ENCODE data around the gene RTN4. TPM values are rescaled to one million over a fixed set of nuclear protein-coding genes. Genes with fewer than 3 reads are reported as not detected.

The RTN4 gene
- total RNA-seq, 1 donor: 355 TPM

DNA sequence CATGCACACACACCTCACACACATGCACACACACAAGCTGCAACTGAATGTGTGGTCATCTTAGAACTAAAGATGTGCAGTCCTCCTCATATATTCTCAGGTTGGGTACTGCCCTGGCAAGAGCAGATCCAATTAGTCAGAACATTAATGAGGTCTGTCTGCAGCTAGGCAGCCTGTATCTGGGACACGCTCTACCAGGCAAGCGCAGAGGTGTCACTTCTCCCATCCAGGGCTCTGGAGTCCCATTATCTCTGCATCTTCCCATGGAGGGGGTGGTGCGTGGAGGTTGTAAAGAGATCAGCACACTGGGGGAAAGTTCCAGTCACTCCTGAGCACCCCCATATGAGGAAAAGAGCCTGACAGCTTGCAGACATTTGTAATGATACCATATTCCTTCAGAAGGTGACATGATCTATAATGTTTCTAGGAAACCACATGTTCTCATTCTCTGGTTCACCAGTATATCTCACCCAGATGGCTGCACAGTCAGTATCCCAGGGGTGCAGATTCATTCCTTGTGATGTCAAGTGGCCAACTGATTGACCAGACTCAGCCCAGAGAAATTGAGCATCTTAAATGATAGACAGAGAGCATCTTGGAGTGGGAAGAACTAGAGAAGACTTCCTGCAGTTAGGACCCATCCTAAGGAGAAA is 95.4 kb downstream of the RTN4 start:
- no peaks in the 10 kb centered on the region for H3K79me2 ChIP-seq (ENCODE audit: insufficient read depth, low read length)
- no peak overlapping the region for H2AFZ ChIP-seq (ENCODE audit: low read length)
- H3K36me3 ChIP-seq (ENCODE audit: insufficient read depth, low read length): no peaks in the 10 kb centered on the region
- no peak overlapping the region for H3K4me3 ChIP-seq (ENCODE audit: insufficient read depth, low read length)
- TF ChIP-seq, protein P1, sequence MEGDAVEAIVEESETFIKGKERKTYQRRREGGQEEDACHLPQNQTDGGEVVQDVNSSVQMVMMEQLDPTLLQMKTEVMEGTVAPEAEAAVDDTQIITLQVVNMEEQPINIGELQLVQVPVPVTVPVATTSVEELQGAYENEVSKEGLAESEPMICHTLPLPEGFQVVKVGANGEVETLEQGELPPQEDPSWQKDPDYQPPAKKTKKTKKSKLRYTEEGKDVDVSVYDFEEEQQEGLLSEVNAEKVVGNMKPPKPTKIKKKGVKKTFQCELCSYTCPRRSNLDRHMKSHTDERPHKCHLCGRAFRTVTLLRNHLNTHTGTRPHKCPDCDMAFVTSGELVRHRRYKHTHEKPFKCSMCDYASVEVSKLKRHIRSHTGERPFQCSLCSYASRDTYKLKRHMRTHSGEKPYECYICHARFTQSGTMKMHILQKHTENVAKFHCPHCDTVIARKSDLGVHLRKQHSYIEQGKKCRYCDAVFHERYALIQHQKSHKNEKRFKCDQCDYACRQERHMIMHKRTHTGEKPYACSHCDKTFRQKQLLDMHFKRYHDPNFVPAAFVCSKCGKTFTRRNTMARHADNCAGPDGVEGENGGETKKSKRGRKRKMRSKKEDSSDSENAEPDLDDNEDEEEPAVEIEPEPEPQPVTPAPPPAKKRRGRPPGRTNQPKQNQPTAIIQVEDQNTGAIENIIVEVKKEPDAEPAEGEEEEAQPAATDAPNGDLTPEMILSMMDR (IDR thresholded peaks at IDR 0.05; ENCODE audit: extremely low read depth, low read depth, low read length): no peak
- H3K4me1 ChIP-seq (ENCODE audit: insufficient read depth, low read length): peaks cover 20% of the 10 kb centered on the region
- H3K9me3 ChIP-seq (ENCODE audit: low read depth, low read length): no peaks in the 10 kb centered on the region
- H3K27me3 ChIP-seq (ENCODE audit: insufficient read depth, low read length): no peaks in the 10 kb centered on the region
- H4K20me1 ChIP-seq (ENCODE audit: insufficient read depth, low read length): no peaks in the 10 kb centered on the region
- H3K4me2 ChIP-seq (ENCODE audit: insufficient read depth, low read length): no peak overlapping the region
- no peak overlapping the region for H3K27ac ChIP-seq (ENCODE audit: low read depth, low read length)
- no peak for DNase-seq (ENCODE audit: insufficient read length, low spot score, missing footprints)

DNA sequence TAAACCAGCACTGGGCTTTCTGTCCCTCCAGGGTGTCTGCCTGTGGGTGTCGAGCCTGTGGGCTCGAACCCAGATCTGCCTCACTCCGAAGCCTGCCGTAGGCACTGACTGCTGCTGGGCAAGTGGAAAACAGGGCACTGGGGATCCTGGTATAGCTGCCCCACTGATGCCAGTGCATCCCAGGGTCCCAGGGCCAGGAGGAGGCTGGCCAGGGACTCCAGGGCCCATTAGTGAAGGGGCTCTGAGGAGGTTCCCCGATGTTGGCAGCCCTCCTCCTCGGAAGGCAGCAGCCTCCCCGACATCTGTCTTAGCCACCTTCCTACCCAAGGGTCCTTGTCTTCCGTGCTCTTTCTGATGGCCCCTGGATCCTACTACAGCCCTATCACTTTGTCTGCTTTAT is 96.1 kb downstream of the RTN4 start:
- Histone ChIP-seq H3K4me2 (ENCODE audit: insufficient read depth, low read length) (no peak overlapping the region), H3K27ac (ENCODE audit: low read depth, low read length) (no peak overlapping the region), H3K4me3 (ENCODE audit: insufficient read depth, low read length) (no peak overlapping the region), H2AFZ (ENCODE audit: low read length) (no peak overlapping the region), H3K27me3 (ENCODE audit: insufficient read depth, low read length) (no peaks in the 10 kb centered on the region), H4K20me1 (ENCODE audit: insufficient read depth, low read length) (no peaks in the 10 kb centered on the region), H3K4me1 (ENCODE audit: insufficient read depth, low read length) (peaks cover 23% of the 10 kb centered on the region), H3K36me3 (ENCODE audit: insufficient read depth, low read length) (no peaks in the 10 kb centered on the region), H3K79me2 (ENCODE audit: insufficient read depth, low read length) (no peaks in the 10 kb centered on the region), H3K9me3 (ENCODE audit: low read depth, low read length) (no peaks in the 10 kb centered on the region)
- no peak for DNase-seq (ENCODE audit: insufficient read length, low spot score, missing footprints)
- TF ChIP-seq, protein P1 (IDR thresholded peaks at IDR 0.05; ENCODE audit: extremely low read depth, low read depth, low read length): no peak

DNA sequence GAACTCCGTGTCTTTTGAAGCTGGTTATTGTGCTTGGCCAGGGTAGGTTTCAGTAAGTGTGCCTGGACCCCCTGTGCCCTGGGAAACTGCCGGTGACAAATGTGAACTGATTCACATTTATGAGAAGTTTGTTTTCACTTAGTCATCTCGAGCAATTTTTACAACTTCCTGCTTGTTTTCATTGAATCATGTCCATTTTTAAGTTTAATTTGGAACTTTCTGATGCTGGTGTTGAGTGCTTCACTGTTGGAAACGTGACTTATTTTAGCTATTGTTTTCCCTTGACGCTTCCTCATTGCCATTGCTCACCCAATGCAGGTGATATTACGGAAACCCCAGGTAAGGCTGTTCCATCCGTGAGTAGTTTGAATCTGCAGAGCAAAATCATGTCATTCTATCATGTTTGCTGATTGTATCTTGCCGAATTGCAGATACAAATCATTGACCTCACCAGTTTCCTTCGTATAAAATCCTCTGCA is 97.2 kb downstream of the RTN4 start:
- no peaks in the 10 kb centered on the region for H3K27me3 ChIP-seq (ENCODE audit: insufficient read depth, low read length)
- H4K20me1 ChIP-seq (ENCODE audit: insufficient read depth, low read length): no peaks in the 10 kb centered on the region
- no peak overlapping the region for H2AFZ ChIP-seq (ENCODE audit: low read length)
- no peaks in the 10 kb centered on the region for H3K9me3 ChIP-seq (ENCODE audit: low read depth, low read length)
- no peak overlapping the region for H3K4me3 ChIP-seq (ENCODE audit: insufficient read depth, low read length)
- H3K27ac ChIP-seq (ENCODE audit: low read depth, low read length): peak overlapping the region; percentile 29
- no peaks in the 10 kb centered on the region for H3K36me3 ChIP-seq (ENCODE audit: insufficient read depth, low read length)
- TF ChIP-seq, protein P1 (IDR thresholded peaks at IDR 0.05; ENCODE audit: extremely low read depth, low read depth, low read length): no peak
- peak; percentile 77 for DNase-seq (ENCODE audit: insufficient read length, low spot score, missing footprints)
- no peaks in the 10 kb centered on the region for H3K79me2 ChIP-seq (ENCODE audit: insufficient read depth, low read length)
- H3K4me1 ChIP-seq (ENCODE audit: insufficient read depth, low read length): peaks cover 23% of the 10 kb centered on the region
- peak overlapping the region; percentile 59 for H3K4me2 ChIP-seq (ENCODE audit: insufficient read depth, low read length)

- Histone ChIP-seq H3K4me2 (ENCODE audit: insufficient read depth, low read length) (peak overlapping the region; percentile 59), H3K4me3 (ENCODE audit: insufficient read depth, low read length) (no peak overlapping the region), H3K79me2 (ENCODE audit: insufficient read depth, low read length) (no peaks in the 10 kb centered on the region), H4K20me1 (ENCODE audit: insufficient read depth, low read length) (no peaks in the 10 kb centered on the region), H3K9me3 (ENCODE audit: low read depth, low read length) (no peaks in the 10 kb centered on the region), H2AFZ (ENCODE audit: low read length) (no peak overlapping the region), H3K27ac (ENCODE audit: low read depth, low read length) (peak overlapping the region; percentile 29), H3K36me3 (ENCODE audit: insufficient read depth, low read length) (no peaks in the 10 kb centered on the region), H3K27me3 (ENCODE audit: insufficient read depth, low read length) (no peaks in the 10 kb centered on the region), H3K4me1 (ENCODE audit: insufficient read depth, low read length) (peaks cover 23% of the 10 kb centered on the region)
- TF ChIP-seq, protein P1 (IDR thresholded peaks at IDR 0.05; ENCODE audit: extremely low read depth, low read depth, low read length): no peak
- DNase-seq (ENCODE audit: insufficient read length, low spot score, missing footprints): no peak
These were observed 97.8 kb downstream of the RTN4 start for GRCh38 chr2:54952425-54952824.

All from osteoblast (primary cell).